Purkinje cell (primary cell): Measurements from ENCODE around the gene FAM120A. TPM values are rescaled to one million over a fixed set of nuclear protein-coding genes. Genes with fewer than 3 reads are reported as not detected.

Experiments
- polyA plus RNA-seq: library from polyadenylated mRNA; unstranded; fragments of >200 nt; fragmentation: Nextera tagmentation; gene quantifications from 2 replicates; pipeline ENCODE4 v1.2.1, GENCODE V29; 2014

Gene FAM120A
- polyA plus RNA-seq: 13.7 and 14.2 TPM in 2 replicates

GRCh38 chr9:93450945-93451815, at the start of gene FAM120A:
Gene FAM120A, plus strand, starts transcription at chr9:93451685. Its CDS starts 231 bp downstream, at chr9:93451916.

GRCh38 chr9:93453047-93453914, 1.8 kb downstream of the FAM120A start, which contains the start of gene FAM120AOS:
Gene FAM120AOS, minus strand, starts transcription at chr9:93453581. Its CDS starts 872 bp downstream, at chr9:93452709.

GRCh38 chr9:93576258-93577077, 125.0 kb downstream of the FAM120A start, which contains the start of gene PHF2:
Gene PHF2, plus strand, starts transcription at chr9:93576584. Its CDS starts 190 bp downstream, at chr9:93576774.

Other genes starting within 250 kb of the FAM120A start
- 15.7 and 18.3 TPM in 2 replicates for gene FAM120AOS, start 1.9 kb downstream of the FAM120A start, polyA plus RNA-seq
- gene PHF2, start 124.9 kb downstream of the FAM120A start, polyA plus RNA-seq: 1.1 and 1.7 TPM in 2 replicates